Measurements from ENCODE around the gene LMX1A.

The LMX1A gene

DNA sequence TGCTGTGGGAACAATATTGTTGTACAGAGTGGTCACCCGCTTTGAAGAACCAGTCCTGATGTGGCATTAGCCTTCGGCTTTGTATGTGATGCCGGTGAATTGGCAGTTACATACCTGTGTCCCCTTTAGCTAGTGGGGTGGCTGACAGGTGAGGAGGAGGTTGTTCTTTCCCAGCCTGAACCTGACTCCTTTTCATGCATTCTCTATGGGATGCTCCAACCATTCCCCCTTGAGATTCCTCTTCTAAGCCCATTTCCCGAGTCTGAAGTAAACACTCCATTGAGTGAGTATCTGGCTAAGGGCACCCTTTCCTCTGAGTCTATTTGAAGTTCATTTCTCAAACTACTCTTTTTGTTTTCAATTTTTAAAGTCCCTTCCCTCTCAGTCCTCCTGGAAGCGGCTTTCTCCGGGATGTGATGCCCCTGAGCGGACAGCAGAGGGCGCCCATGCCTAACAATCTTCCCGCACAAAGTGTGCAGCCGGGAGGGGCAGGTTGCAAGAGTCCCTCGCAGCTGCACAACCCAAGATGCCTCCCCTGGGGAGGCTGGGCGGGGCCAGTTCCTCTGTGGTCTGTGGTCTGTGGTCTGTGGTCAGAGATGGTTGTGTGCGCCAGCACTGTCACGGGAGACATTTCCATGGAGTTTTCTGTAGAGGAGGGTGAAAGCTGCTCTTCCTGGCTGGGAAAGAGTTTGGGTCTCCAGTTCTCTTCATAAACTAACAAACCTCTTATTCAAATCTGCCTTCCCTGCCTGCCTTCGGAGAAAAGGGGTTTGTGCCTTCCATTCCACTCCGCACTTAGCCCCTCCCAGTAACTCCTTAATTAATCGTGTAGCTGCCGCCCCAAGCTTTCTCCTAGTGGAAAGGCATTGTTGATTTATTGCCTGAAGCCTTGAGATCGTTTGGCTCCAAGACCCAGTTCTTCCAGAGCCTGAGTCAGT lies 36.4 kb upstream of the LMX1A start (continued):
- TF ChIP-seq ZNF239 (tag by site-specific recombination; IDR thresholded peaks at IDR 0.05) (no peak), ZIC2 (tag by site-specific recombination; IDR thresholded peaks at IDR 0.05) (peak; percentile 34; the same call in 1 of the 2 replicates), ZNF791 (tag by site-specific recombination; IDR thresholded peaks at IDR 0.05) (no peak), ZBTB21 (tag by site-specific recombination; IDR thresholded peaks at IDR 0.05) (no peak), ZNF350 (tag by site-specific recombination; IDR thresholded peaks at IDR 0.05) (no peak), GLIS2 (tag by site-specific recombination; IDR thresholded peaks at IDR 0.05) (peak; percentile 83), ZNF658 (tag by site-specific recombination; IDR thresholded peaks at IDR 0.05) (no peak), KLF10 (tag by site-specific recombination; IDR thresholded peaks at IDR 0.05) (no peak), WT1 (tag by site-specific recombination; IDR thresholded peaks at IDR 0.05) (no peak; the same call in none of the 2 replicates), KLF7 (tag by site-specific recombination; IDR thresholded peaks at IDR 0.05; ENCODE audit: borderline replicate concordance) (peak; percentile 62; the same call in 1 of the 2 replicates), RBAK (tag by site-specific recombination; IDR thresholded peaks at IDR 0.05) (no peak), ZNF214 (tag by site-specific recombination; IDR thresholded peaks at IDR 0.05; ENCODE audit: borderline replicate concordance) (no peak), PRDM1 (tag by site-specific recombination; IDR thresholded peaks at IDR 0.05) (peak; percentile 83), ZNF2 (tag by site-specific recombination; IDR thresholded peaks at IDR 0.05) (peak; percentile 84; the same call in 1 of the 2 replicates), ZSCAN23 (tag by site-specific recombination; IDR thresholded peaks at IDR 0.05) (no peak), ZNF548 (tag by site-specific recombination; IDR thresholded peaks at IDR 0.05) (no peak), SCRT2 (tag by site-specific recombination; IDR thresholded peaks at IDR 0.05) (no peak), MYNN (tag by site-specific recombination; IDR thresholded peaks at IDR 0.05; ENCODE audit: borderline replicate concordance) (no peak), ZNF629 (tag by site-specific recombination; IDR thresholded peaks at IDR 0.05) (no peak), ZNF354C (tag by site-specific recombination; IDR thresholded peaks at IDR 0.05; ENCODE audit: borderline replicate concordance, low read depth) (no peak), ZNF202 (tag by site-specific recombination; IDR thresholded peaks at IDR 0.05; ENCODE audit: borderline replicate concordance) (no peak)
- TF ChIP-seq, protein P1, sequence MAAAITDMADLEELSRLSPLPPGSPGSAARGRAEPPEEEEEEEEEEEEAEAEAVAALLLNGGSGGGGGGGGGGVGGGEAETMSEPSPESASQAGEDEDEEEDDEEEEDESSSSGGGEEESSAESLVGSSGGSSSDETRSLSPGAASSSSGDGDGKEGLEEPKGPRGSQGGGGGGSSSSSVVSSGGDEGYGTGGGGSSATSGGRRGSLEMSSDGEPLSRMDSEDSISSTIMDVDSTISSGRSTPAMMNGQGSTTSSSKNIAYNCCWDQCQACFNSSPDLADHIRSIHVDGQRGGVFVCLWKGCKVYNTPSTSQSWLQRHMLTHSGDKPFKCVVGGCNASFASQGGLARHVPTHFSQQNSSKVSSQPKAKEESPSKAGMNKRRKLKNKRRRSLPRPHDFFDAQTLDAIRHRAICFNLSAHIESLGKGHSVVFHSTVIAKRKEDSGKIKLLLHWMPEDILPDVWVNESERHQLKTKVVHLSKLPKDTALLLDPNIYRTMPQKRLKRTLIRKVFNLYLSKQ (tag by site-specific recombination; IDR thresholded peaks at IDR 0.05; ENCODE audit: borderline replicate concordance) = no peak
- TF ChIP-seq, protein P2, sequence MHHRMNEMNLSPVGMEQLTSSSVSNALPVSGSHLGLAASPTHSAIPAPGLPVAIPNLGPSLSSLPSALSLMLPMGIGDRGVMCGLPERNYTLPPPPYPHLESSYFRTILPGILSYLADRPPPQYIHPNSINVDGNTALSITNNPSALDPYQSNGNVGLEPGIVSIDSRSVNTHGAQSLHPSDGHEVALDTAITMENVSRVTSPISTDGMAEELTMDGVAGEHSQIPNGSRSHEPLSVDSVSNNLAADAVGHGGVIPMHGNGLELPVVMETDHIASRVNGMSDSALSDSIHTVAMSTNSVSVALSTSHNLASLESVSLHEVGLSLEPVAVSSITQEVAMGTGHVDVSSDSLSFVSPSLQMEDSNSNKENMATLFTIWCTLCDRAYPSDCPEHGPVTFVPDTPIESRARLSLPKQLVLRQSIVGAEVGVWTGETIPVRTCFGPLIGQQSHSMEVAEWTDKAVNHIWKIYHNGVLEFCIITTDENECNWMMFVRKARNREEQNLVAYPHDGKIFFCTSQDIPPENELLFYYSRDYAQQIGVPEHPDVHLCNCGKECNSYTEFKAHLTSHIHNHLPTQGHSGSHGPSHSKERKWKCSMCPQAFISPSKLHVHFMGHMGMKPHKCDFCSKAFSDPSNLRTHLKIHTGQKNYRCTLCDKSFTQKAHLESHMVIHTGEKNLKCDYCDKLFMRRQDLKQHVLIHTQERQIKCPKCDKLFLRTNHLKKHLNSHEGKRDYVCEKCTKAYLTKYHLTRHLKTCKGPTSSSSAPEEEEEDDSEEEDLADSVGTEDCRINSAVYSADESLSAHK (tag by site-specific recombination; IDR thresholded peaks at IDR 0.05) = no peak
- TF ChIP-seq, protein P3, sequence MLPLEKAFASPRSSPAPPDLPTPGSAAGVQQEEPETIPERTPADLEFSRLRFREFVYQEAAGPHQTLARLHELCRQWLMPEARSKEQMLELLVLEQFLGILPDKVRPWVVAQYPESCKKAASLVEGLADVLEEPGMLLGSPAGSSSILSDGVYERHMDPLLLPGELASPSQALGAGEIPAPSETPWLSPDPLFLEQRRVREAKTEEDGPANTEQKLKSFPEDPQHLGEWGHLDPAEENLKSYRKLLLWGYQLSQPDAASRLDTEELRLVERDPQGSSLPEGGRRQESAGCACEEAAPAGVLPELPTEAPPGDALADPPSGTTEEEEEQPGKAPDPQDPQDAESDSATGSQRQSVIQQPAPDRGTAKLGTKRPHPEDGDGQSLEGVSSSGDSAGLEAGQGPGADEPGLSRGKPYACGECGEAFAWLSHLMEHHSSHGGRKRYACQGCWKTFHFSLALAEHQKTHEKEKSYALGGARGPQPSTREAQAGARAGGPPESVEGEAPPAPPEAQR (tag by site-specific recombination; IDR thresholded peaks at IDR 0.05) = no peak
- TF ChIP-seq, protein P4, sequence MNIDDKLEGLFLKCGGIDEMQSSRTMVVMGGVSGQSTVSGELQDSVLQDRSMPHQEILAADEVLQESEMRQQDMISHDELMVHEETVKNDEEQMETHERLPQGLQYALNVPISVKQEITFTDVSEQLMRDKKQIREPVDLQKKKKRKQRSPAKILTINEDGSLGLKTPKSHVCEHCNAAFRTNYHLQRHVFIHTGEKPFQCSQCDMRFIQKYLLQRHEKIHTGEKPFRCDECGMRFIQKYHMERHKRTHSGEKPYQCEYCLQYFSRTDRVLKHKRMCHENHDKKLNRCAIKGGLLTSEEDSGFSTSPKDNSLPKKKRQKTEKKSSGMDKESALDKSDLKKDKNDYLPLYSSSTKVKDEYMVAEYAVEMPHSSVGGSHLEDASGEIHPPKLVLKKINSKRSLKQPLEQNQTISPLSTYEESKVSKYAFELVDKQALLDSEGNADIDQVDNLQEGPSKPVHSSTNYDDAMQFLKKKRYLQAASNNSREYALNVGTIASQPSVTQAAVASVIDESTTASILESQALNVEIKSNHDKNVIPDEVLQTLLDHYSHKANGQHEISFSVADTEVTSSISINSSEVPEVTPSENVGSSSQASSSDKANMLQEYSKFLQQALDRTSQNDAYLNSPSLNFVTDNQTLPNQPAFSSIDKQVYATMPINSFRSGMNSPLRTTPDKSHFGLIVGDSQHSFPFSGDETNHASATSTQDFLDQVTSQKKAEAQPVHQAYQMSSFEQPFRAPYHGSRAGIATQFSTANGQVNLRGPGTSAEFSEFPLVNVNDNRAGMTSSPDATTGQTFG (tag by site-specific recombination; IDR thresholded peaks at IDR 0.05; ENCODE audit: borderline replicate concordance) = no peak
- TF ChIP-seq, protein P5, sequence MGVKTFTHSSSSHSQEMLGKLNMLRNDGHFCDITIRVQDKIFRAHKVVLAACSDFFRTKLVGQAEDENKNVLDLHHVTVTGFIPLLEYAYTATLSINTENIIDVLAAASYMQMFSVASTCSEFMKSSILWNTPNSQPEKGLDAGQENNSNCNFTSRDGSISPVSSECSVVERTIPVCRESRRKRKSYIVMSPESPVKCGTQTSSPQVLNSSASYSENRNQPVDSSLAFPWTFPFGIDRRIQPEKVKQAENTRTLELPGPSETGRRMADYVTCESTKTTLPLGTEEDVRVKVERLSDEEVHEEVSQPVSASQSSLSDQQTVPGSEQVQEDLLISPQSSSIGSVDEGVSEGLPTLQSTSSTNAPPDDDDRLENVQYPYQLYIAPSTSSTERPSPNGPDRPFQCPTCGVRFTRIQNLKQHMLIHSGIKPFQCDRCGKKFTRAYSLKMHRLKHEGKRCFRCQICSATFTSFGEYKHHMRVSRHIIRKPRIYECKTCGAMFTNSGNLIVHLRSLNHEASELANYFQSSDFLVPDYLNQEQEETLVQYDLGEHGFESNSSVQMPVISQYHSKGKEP (tag by site-specific recombination; IDR thresholded peaks at IDR 0.05) = peak; percentile 96
- TF ChIP-seq, protein P6, sequence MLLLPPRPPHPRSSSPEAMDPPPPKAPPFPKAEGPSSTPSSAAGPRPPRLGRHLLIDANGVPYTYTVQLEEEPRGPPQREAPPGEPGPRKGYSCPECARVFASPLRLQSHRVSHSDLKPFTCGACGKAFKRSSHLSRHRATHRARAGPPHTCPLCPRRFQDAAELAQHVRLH (tag by site-specific recombination; IDR thresholded peaks at IDR 0.05) = no peak
- TF ChIP-seq, protein P7, sequence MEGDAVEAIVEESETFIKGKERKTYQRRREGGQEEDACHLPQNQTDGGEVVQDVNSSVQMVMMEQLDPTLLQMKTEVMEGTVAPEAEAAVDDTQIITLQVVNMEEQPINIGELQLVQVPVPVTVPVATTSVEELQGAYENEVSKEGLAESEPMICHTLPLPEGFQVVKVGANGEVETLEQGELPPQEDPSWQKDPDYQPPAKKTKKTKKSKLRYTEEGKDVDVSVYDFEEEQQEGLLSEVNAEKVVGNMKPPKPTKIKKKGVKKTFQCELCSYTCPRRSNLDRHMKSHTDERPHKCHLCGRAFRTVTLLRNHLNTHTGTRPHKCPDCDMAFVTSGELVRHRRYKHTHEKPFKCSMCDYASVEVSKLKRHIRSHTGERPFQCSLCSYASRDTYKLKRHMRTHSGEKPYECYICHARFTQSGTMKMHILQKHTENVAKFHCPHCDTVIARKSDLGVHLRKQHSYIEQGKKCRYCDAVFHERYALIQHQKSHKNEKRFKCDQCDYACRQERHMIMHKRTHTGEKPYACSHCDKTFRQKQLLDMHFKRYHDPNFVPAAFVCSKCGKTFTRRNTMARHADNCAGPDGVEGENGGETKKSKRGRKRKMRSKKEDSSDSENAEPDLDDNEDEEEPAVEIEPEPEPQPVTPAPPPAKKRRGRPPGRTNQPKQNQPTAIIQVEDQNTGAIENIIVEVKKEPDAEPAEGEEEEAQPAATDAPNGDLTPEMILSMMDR (tag by site-specific recombination; IDR thresholded peaks at IDR 0.05) = peak; percentile 91

Data from HEK293 (cell line).